Measurements from ENCODE around the gene NAV1. TPM values are rescaled to one million over a fixed set of nuclear protein-coding genes. Genes with fewer than 3 reads are reported as not detected.

Gene NAV1
- total and polyA plus RNA-seq, 2 of the 8 experiments (the other 6 are each of a cell fraction or from before 2014, with no cell fraction given) = 9.9 to 42.7 TPM

DNA sequence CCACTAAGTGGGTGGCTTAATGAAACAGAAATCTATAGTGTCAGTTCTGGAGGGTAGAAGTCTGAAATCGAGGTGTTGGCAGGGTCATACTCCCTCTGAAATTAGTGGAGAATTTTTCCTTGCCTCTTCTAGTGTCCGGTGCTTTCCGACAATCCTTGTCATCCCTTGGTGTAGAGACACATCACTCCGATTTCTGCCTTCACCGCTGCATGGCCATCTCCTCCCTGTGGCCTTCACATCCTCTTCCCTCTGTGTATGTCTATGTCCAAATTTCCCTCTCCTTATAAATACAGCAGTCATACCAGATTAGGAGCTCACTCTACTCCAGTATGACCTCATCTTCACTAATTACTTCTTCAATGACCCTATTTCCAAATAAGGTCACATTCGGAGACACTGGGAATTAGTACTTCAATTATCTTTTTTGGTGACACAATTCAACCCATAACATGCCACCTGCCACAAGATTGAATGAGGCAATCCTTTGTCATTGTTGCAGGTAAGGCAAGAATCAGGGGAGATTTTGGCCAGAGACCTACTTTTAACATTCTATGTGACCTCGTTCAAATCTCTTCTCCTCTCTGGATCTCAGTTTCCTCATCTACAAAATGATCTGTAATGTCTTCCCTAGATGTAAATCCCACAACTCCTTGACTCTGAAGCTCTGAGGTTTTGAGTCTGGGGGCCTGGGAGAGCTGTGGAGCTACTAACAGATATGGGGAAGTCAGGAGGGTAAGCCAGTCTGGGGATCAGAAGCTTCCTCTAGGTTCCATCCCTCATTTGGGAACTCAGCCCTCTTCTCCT, 16.1 kb downstream of the NAV1 start:
- Histone ChIP-seq H3K9me3 (ENCODE audit: insufficient read depth in 2 of 2, low read depth in 1 of 2, low read length in 1 of 2) (no peaks in the 10 kb centered on the region), H2BK20ac (ENCODE audit: low read length) (no peak overlapping the region), H3K79me2 (ENCODE audit: control insufficient read depth in 1 of 2, insufficient read depth in 2 of 2, low read length in 2 of 2) (no peaks in the 10 kb centered on the region), H3K27me3 (replicated peaks in 1 of 4; ENCODE audit: control insufficient read depth in 3 of 4, extremely low read depth in 1 of 4, insufficient read depth in 3 of 4, low read length in 3 of 4) (no peaks in the 10 kb centered on the region), H3K4me2 (ENCODE audit: insufficient read depth in 1 of 2, low read depth in 2 of 2, low read length in 2 of 2) (no peak overlapping the region), H3K23ac (ENCODE audit: insufficient read length) (no peak overlapping the region), H4K8ac (ENCODE audit: extremely low read depth, insufficient read depth, low read length) (no peak overlapping the region), H2AFZ (ENCODE audit: low read length) (no peak overlapping the region), H3K56ac (replicated peaks; ENCODE audit: insufficient read length, low read depth, low read length) (no peak overlapping the region), H3K4me3 (ENCODE audit: extremely low read depth in 1 of 4, insufficient read depth in 2 of 4, low read depth in 3 of 4, low read length in 4 of 4) (no peak overlapping the region), H3K9ac (replicated peaks in 1 of 4; ENCODE audit: extremely low read depth in 1 of 4, low read depth in 3 of 4, low read length in 3 of 4) (no peak overlapping the region), H4K91ac (replicated peaks; ENCODE audit: insufficient read length, low read length) (no peak overlapping the region), H2BK15ac (ENCODE audit: low read length) (no peak overlapping the region), H2BK120ac (replicated peaks; ENCODE audit: low read depth, low read length) (no peak overlapping the region), H3K4ac (replicated peaks; ENCODE audit: insufficient read length, low read depth, low read length) (no peak overlapping the region), H3K23me2 (ENCODE audit: low read depth, low read length) (no peaks in the 10 kb centered on the region), H4K5ac (ENCODE audit: insufficient read length, low read depth, low read length) (no peak overlapping the region), H3K79me1 (ENCODE audit: low read depth, low read length) (no peaks in the 10 kb centered on the region), H2BK5ac (ENCODE audit: low read depth, low read length) (no peak overlapping the region), H2AK5ac (ENCODE audit: low read depth, low read length) (no peak overlapping the region), H2BK12ac (ENCODE audit: low read depth, low read length) (no peak overlapping the region), H3K27ac (ENCODE audit: low read depth, low read length) (no peak overlapping the region), H4K20me1 (replicated peaks in 1 of 2; ENCODE audit: control insufficient read depth in 1 of 2, insufficient read depth in 2 of 2, low read length in 2 of 2) (no peaks in the 10 kb centered on the region), H3K18ac (ENCODE audit: extremely low read depth, low read length) (no peak overlapping the region), H3K14ac (ENCODE audit: insufficient read length) (no peak overlapping the region), H3K4me1 (replicated peaks in 1 of 4; ENCODE audit: control insufficient read depth in 3 of 4, insufficient read depth in 4 of 4, low read length in 3 of 4) (peaks cover 0 to 8% (median 3%) of the 10 kb centered on the region in 4 experiments; a peak in 4 of 7 replicates), H3K36me3 (ENCODE audit: control insufficient read depth in 2 of 4, insufficient read depth in 4 of 4, low read length in 3 of 4) (no peaks in the 10 kb centered on the region)
- 93% methylated on average over 7 of the region's 7 CpGs; no CpG with 5 or more reads in 1 of the 2 experiments for WGBS, 2 experiments (ENCODE audit: extremely low coverage in 1 of 2, insufficient coverage in 1 of 2, insufficient read length in 1 of 2, insufficient replicate concordance in 2 of 2, low coverage in 1 of 2, low lambda C conversion rate in 2 of 2, missing lambda C conversion rate in 1 of 2)
- FAIRE-seq = no peak
- DNase-seq (ENCODE audit: low read depth in 1 of 2, low spot score in 2 of 2) = no peak
- ChIA-PET POLR2A (ENCODE audit: partially characterized antibody) (interaction anchor here (0.9 kb wide), 1 partner anchor 132 kb away, joined by 3 read pairs; no protein-coding TSS in a partner anchor), CTCF (ENCODE audit: partially characterized antibody) (interaction anchor here (0.8 to 22.6 kb wide), 11 partner anchors 10 to 160 kb away, joined by 3 to 499 read pairs (median 4); no protein-coding TSS in a partner anchor)
- TF ChIP-seq BACH1 (IDR thresholded peaks at IDR 0.05; ENCODE audit: low read length) = no peak
- no peak for TF ChIP-seq SIN3A (conservative IDR thresholded peaks at IDR 0.05 in 1 of 2, IDR thresholded peaks at IDR 0.05 in 1 of 2; ENCODE audit: low read depth in 1 of 2, low read length in 2 of 2)
- TF ChIP-seq MAX (IDR thresholded peaks at IDR 0.05) = no peak
- no peak for TF ChIP-seq CHD2 (IDR thresholded peaks at IDR 0.05; ENCODE audit: low read length)
- no peak for TF ChIP-seq TEAD4 (IDR thresholded peaks at IDR 0.05; ENCODE audit: low read depth, low read length)

All from H1 (cell line).